Activated CD4-positive, alpha-beta memory T cell treated with anti-CD3 and anti-CD28 coated beads for 36 hours (primary cell): ENCODE measurements around the gene SMTNL2. TPM values are rescaled to one million over a fixed set of nuclear protein-coding genes. Genes with fewer than 3 reads are reported as not detected.
"Not testable (repeated sequence)": the region's sequence is repeated elsewhere in the genome, so short reads cannot be mapped to it uniquely, and the experiment has no call there.

Source experiments
- CTCF ChIA-PET: fragments of 350-600 bp; sonication (Branson Sonifier 250); formaldehyde crosslinking; loops from one replicate; lab custom pipeline; 2021; ENCODE audit warnings: antibody characterized with exemption, inconsistent platforms; lab: Charles Lee
- POLR2A ChIA-PET: fragments of 350-600 bp; sonication (Branson Sonifier 250); formaldehyde crosslinking; loops from one replicate; lab custom pipeline; 2021; ENCODE audit warnings: antibody characterized with exemption; lab: Charles Lee
- DNase-seq: peaks from one replicate; pipeline ENCODE4 v3.0.0-alpha.2; 2020
- H3K27ac Mint-ChIP-seq: one replicate; pipeline ENCODE4 v1.8.0; 2021; ENCODE audit warnings: mixed read lengths
- H3K27me3 Mint-ChIP-seq: one replicate; pipeline ENCODE4 v1.8.0; 2021; ENCODE audit warnings: mixed read lengths
- H3K36me3 Mint-ChIP-seq: one replicate; pipeline ENCODE4 v1.8.0; 2021; ENCODE audit warnings: mixed read lengths
- H3K4me1 Mint-ChIP-seq: one replicate; pipeline ENCODE4 v1.8.0; 2021; ENCODE audit warnings: low read depth, mixed read lengths
- H3K4me3 Mint-ChIP-seq: one replicate; pipeline ENCODE4 v1.8.0; 2021; ENCODE audit warnings: mild to moderate bottlenecking, mixed read lengths
- H3K9me3 Mint-ChIP-seq: one replicate; pipeline ENCODE4 v1.8.0; 2021; ENCODE audit warnings: mixed read lengths
- intact Hi-C: fragments of 100-400 bp; cut with micrococcal nuclease; formaldehyde crosslinking; loops from one replicate; pipeline ENCODE4 v1.15.1; 2023
- total RNA-seq, 2 experiments: library from RNA; stranded (reverse); gene quantifications; one replicate each; pipeline ENCODE4 v1.2.3, GENCODE V29; 2021

The SMTNL2 gene
- total RNA-seq, 2 experiments from 2014 or later, result not detected

GRCh38 chr17:4599505-4600281, 15.4 kb downstream of the SMTNL2 start:
- Mint-ChIP-seq H3K9me3 (no peaks in the 10 kb centered on the region), H3K4me1 (peaks cover 4% of the 10 kb centered on the region), H3K4me3 (no peak overlapping the region), H3K27ac (no peak overlapping the region), H3K36me3 (no peaks in the 10 kb centered on the region), H3K27me3 (peaks cover 3% of the 10 kb centered on the region)
- intact Hi-C loops, result no loop called here
- ChIA-PET CTCF (interaction anchor here (1.1 kb wide), 1 partner anchor 33 kb away, joined by 3 read pairs; no protein-coding TSS in a partner anchor), POLR2A (no interaction called here)
- no peak for DNase-seq

- intact Hi-C loops, result no loop called here
Measured at GRCh38 chr17:4600563-4600962, 16.2 kb downstream of the SMTNL2 start.

GRCh38 chr17:4601326-4601725, 17.0 kb downstream of the SMTNL2 start:
- H3K27me3 Mint-ChIP-seq, result peaks cover 3% of the 10 kb centered on the region
- POLR2A ChIA-PET, result no interaction called here
- intact Hi-C loops, result no loop called here
- no peak overlapping the region for H3K4me3 Mint-ChIP-seq
- no peaks in the 10 kb centered on the region for H3K36me3 Mint-ChIP-seq
- no peaks in the 10 kb centered on the region for H3K4me1 Mint-ChIP-seq
- CTCF ChIA-PET, result no interaction called here
- no peak overlapping the region for H3K27ac Mint-ChIP-seq
- no peaks in the 10 kb centered on the region for H3K9me3 Mint-ChIP-seq
- DNase-seq, result no peak

More at GRCh38 chr17:4600563-4600962, 16.2 kb downstream of the SMTNL2 start:
- no peak for DNase-seq
- Mint-ChIP-seq H3K4me1 (no peaks in the 10 kb centered on the region), H3K27ac (no peak overlapping the region), H3K9me3 (no peaks in the 10 kb centered on the region), H3K4me3 (no peak overlapping the region), H3K27me3 (peaks cover 3% of the 10 kb centered on the region), H3K36me3 (no peaks in the 10 kb centered on the region)
- ChIA-PET CTCF (interaction anchor here (1.1 kb wide), 1 partner anchor 34 kb away, joined by 3 read pairs; no protein-coding TSS in a partner anchor), POLR2A (no interaction called here)

- no peaks in the 10 kb centered on the region for H3K9me3 Mint-ChIP-seq
- no peak overlapping the region for H3K4me3 Mint-ChIP-seq
- no peak for DNase-seq
- H3K27me3 Mint-ChIP-seq, result peaks cover 2% of the 10 kb centered on the region
- H3K4me1 Mint-ChIP-seq, result no peaks in the 10 kb centered on the region
- ChIA-PET CTCF (interaction anchor here (1.0 to 1.3 kb wide), 2 partner anchors 23 to 25 kb away, joined by 3 to 5 read pairs; no protein-coding TSS in a partner anchor), POLR2A (no interaction called here)
- H3K36me3 Mint-ChIP-seq, result no peaks in the 10 kb centered on the region
- no peak overlapping the region for H3K27ac Mint-ChIP-seq
- intact Hi-C loops, result no loop called here
Measured at GRCh38 chr17:4602041-4602440, 17.7 kb downstream of the SMTNL2 start.

- H3K4me3 Mint-ChIP-seq, result no peak overlapping the region
- POLR2A ChIA-PET, result no interaction called here
- intact Hi-C loops, result no loop called here
- H3K27ac Mint-ChIP-seq, result no peak overlapping the region
- CTCF ChIA-PET, result no interaction called here
- no peaks in the 10 kb centered on the region for H3K4me1 Mint-ChIP-seq
- no peak for DNase-seq
- H3K9me3 Mint-ChIP-seq, result no peaks in the 10 kb centered on the region
- H3K27me3 Mint-ChIP-seq, result peaks cover 12% of the 10 kb centered on the region
- H3K36me3 Mint-ChIP-seq, result no peaks in the 10 kb centered on the region
Measured at GRCh38 chr17:4604111-4604644, 19.8 kb downstream of the SMTNL2 start.

GRCh38 chr17:4604736-4605135, 20.4 kb downstream of the SMTNL2 start:
- H3K27ac Mint-ChIP-seq, CTCF ChIA-PET, DNase-seq, intact Hi-C loops, H3K9me3 Mint-ChIP-seq, H3K4me3 Mint-ChIP-seq, POLR2A ChIA-PET, H3K36me3 Mint-ChIP-seq, H3K4me1 Mint-ChIP-seq: not testable (repeated sequence)
- peaks cover 13% of the 10 kb centered on the region for H3K27me3 Mint-ChIP-seq

GRCh38 chr17:4605826-4606225, 21.5 kb downstream of the SMTNL2 start:
- Mint-ChIP-seq H3K9me3 (no peaks in the 10 kb centered on the region), H3K4me3 (no peak overlapping the region), H3K4me1 (no peaks in the 10 kb centered on the region), H3K27ac (no peak overlapping the region), H3K36me3 (no peaks in the 10 kb centered on the region), H3K27me3 (peaks cover 16% of the 10 kb centered on the region)
- intact Hi-C loops, result no loop called here
- DNase-seq, result no peak
- ChIA-PET POLR2A (no interaction called here), CTCF (no interaction called here)

GRCh38 chr17:4607261-4607741, 23.0 kb downstream of the SMTNL2 start:
- Mint-ChIP-seq H3K4me1 (no peaks in the 10 kb centered on the region), H3K36me3 (no peaks in the 10 kb centered on the region), H3K27me3 (peaks cover 16% of the 10 kb centered on the region), H3K27ac (no peak overlapping the region), H3K9me3 (no peaks in the 10 kb centered on the region), H3K4me3 (no peak overlapping the region)
- no peak for DNase-seq
- POLR2A ChIA-PET, result no interaction called here
- CTCF ChIA-PET, result interaction anchor here (0.6 to 0.8 kb wide), 2 partner anchors 121 to 263 kb away, joined by 3 read pairs; no protein-coding TSS in a partner anchor
- intact Hi-C loops, result no loop called here

GRCh38 chr17:4607773-4608187, 23.5 kb downstream of the SMTNL2 start:
- POLR2A ChIA-PET, result no interaction called here
- intact Hi-C loops, result no loop called here
- H3K4me1 Mint-ChIP-seq, result no peaks in the 10 kb centered on the region
- no peak for DNase-seq
- H3K9me3 Mint-ChIP-seq, result no peaks in the 10 kb centered on the region
- H3K27ac Mint-ChIP-seq, result no peak overlapping the region
- no peaks in the 10 kb centered on the region for H3K36me3 Mint-ChIP-seq
- CTCF ChIA-PET, result interaction anchor here (0.6 to 0.8 kb wide), 2 partner anchors 122 to 263 kb away, joined by 3 read pairs; no protein-coding TSS in a partner anchor
- no peak overlapping the region for H3K4me3 Mint-ChIP-seq
- peaks cover 16% of the 10 kb centered on the region for H3K27me3 Mint-ChIP-seq

- peaks cover 18% of the 10 kb centered on the region for H3K27me3 Mint-ChIP-seq
Measured at GRCh38 chr17:4609761-4610160, 25.4 kb downstream of the SMTNL2 start.

GRCh38 chr17:4610162-4610561, 25.8 kb downstream of the SMTNL2 start:
- DNase-seq, result no peak
- Mint-ChIP-seq H3K4me3 (no peak overlapping the region), H3K27me3 (peaks cover 18% of the 10 kb centered on the region), H3K27ac (no peak overlapping the region), H3K36me3 (no peaks in the 10 kb centered on the region), H3K9me3 (no peaks in the 10 kb centered on the region), H3K4me1 (no peaks in the 10 kb centered on the region)
- CTCF ChIA-PET, result interaction anchor here (1.4 kb wide), 1 partner anchor 43 kb away, joined by 3 read pairs; no protein-coding TSS in a partner anchor
- POLR2A ChIA-PET, result no interaction called here
- intact Hi-C loops, result no loop called here

More at GRCh38 chr17:4609761-4610160, 25.4 kb downstream of the SMTNL2 start:
- POLR2A ChIA-PET, result no interaction called here
- no peaks in the 10 kb centered on the region for H3K4me1 Mint-ChIP-seq
- no peak for DNase-seq
- no peak overlapping the region for H3K4me3 Mint-ChIP-seq
- CTCF ChIA-PET, result interaction anchor here (1.4 kb wide), 1 partner anchor 42 kb away, joined by 3 read pairs; no protein-coding TSS in a partner anchor
- intact Hi-C loops, result no loop called here
- H3K9me3 Mint-ChIP-seq, result no peaks in the 10 kb centered on the region
- H3K36me3 Mint-ChIP-seq, result no peaks in the 10 kb centered on the region
- H3K27ac Mint-ChIP-seq, result no peak overlapping the region

GRCh38 chr17:4610656-4611055, 26.3 kb downstream of the SMTNL2 start:
- no peaks in the 10 kb centered on the region for H3K36me3 Mint-ChIP-seq
- H3K4me3 Mint-ChIP-seq, result no peak overlapping the region
- POLR2A ChIA-PET, result no interaction called here
- intact Hi-C loops, result no loop called here
- no peaks in the 10 kb centered on the region for H3K4me1 Mint-ChIP-seq
- DNase-seq, result no peak
- H3K9me3 Mint-ChIP-seq, result no peaks in the 10 kb centered on the region
- H3K27ac Mint-ChIP-seq, result no peak overlapping the region
- CTCF ChIA-PET, result no interaction called here
- peaks cover 19% of the 10 kb centered on the region for H3K27me3 Mint-ChIP-seq
